ENCODE measurements around the gene LINGO3. TPM values are rescaled to one million over a fixed set of nuclear protein-coding genes. Genes with fewer than 3 reads are reported as not detected.
"Not testable (repeated sequence)": the region's sequence is repeated elsewhere in the genome, so short reads cannot be mapped to it uniquely, and the experiment has no call there.

LINGO3 gene, protein sequence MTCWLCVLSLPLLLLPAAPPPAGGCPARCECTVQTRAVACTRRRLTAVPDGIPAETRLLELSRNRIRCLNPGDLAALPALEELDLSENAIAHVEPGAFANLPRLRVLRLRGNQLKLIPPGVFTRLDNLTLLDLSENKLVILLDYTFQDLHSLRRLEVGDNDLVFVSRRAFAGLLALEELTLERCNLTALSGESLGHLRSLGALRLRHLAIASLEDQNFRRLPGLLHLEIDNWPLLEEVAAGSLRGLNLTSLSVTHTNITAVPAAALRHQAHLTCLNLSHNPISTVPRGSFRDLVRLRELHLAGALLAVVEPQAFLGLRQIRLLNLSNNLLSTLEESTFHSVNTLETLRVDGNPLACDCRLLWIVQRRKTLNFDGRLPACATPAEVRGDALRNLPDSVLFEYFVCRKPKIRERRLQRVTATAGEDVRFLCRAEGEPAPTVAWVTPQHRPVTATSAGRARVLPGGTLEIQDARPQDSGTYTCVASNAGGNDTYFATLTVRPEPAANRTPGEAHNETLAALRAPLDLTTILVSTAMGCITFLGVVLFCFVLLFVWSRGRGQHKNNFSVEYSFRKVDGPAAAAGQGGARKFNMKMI
- total RNA-seq = under 1 TPM; 0.20 to 0.21 TPM

DNA sequence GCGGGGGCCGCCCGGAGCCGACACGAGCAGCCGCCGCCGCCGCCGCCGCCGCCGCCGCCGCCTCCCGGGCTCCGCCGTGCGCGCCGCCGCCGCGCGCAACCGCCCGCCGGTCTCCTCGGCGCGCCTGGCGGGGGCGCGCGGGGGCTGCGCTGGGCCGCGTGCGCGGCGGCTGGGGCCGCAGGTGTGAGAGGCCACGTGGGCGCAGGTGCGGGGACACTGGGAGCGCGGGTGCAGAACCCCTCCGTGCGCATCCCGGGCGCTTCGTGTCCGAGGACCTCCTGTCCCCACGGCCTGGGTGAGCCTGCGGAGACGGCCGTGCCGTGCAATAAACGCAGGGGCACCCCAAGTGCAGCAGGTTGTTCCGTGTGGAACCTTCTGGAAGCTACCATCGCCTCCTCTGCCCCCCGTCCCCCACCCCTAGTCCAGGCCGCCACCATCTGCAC is at the start of gene LINGO3:
Gene LINGO3 (minus strand): TSS at position 41 of the 443 bp plus-strand sequence. CDS start 16,378 bp downstream, outside the sequence.
- Mint-ChIP-seq H3K36me3 (no peaks in the 10 kb centered on the region), H3K27me3 (peaks cover 22 to 28% of the 10 kb centered on the region in 2 donors), H3K4me1 (ENCODE audit: low read depth in 2 of 2) (peaks cover 0 to 3% of the 10 kb centered on the region in 2 donors), H3K27ac (no peak within 1 kb of the TSS), H3K9me3 (no peaks in the 10 kb centered on the region), H3K4me3 (peak within 1 kb of the TSS; percentile 44)
- ATAC-seq = no peak
- no peak for DNase-seq (ENCODE audit: low spot score)

DNA sequence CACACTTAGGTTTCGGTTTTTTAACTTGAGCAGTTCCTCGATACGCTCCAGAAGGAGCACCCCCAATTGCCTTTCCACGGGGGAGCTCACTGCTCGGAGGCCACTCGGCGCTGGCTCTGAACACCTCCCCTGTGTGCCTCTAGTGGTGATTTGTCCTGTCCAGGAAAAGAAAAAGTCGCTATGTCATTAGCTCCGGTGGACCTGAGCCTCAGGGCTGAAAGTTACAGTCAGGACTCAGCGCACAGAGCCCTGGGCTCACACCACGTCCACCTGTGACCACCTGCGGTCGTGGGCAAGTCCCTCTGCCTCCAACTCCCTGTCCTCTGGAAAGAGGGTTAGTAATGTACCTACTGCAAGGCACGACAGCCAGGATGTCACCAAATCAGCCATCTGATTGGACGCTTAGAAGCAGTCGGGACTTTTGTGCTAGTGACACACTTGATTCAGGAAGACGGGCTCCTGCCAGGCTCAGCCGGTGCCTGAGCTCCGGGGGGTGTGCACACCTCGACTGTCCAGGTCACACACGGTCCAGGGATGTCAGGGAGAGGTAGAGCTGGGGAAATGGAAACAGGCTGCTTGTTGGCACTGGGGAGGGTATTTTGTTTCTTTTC is 48.2 kb upstream of the LINGO3 start:
- ATAC-seq = no peak
- Mint-ChIP-seq H3K4me3 (no peak overlapping the region), H3K27ac (no peak overlapping the region), H3K9me3 (no peaks in the 10 kb centered on the region), H3K36me3 (no peaks in the 10 kb centered on the region), H3K4me1 (ENCODE audit: low read depth in 2 of 2) (peaks cover 0 to 3% of the 10 kb centered on the region in 2 donors), H3K27me3 (peaks cover 5 to 6% of the 10 kb centered on the region in 2 donors)
- no peak for DNase-seq (ENCODE audit: low spot score)

DNA sequence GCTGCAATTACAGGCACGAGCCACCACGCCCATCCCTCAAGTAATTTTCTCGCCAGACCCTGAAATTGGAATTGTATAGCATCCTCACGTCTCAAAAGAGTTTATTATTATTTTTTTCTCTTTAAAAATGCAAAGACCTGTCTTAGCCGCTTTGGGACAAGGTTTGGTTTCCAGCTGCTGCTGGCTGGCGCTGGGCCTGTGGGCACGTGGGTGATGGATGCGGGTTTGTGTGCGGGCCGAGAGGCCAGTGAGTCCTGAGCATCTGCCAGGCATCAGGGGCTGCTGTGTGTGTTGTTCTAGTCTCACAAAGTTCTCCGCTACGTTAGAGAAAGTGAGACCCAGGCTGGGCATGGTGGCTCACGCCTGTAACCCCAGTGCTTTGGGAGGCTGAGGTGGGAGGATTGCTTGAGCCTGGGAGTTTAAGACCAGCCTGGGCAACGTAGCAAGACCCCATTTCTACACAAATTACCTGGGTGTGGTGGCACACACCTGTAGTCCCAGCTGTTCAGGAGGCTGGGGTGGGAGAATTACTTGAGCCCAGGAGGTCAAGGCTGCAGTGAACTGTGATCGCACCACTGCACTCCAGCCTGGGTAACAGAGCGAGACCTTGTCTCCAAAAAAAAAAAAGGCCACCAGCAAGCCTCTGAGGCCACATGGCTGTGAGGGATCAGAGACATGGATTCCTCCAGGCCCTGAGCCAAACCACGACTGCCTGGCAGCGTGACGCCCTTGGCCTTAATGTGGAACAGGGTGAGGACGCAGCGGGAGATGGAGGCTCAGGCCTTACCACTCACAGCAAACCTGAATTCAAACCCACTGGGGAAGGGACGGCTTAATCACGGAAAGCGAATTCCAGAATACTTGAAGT is 47.4 kb upstream of the LINGO3 start:
- Mint-ChIP-seq H3K9me3 (no peaks in the 10 kb centered on the region), H3K4me3 (no peak overlapping the region), H3K27ac (no peak overlapping the region), H3K36me3 (no peaks in the 10 kb centered on the region), H3K27me3 (peaks cover under 1% of the 10 kb centered on the region in 2 donors), H3K4me1 (ENCODE audit: low read depth in 2 of 2) (peaks cover 0 to 3% of the 10 kb centered on the region in 2 donors)
- DNase-seq (ENCODE audit: low spot score) (no peak), ATAC-seq (no peak)

DNA sequence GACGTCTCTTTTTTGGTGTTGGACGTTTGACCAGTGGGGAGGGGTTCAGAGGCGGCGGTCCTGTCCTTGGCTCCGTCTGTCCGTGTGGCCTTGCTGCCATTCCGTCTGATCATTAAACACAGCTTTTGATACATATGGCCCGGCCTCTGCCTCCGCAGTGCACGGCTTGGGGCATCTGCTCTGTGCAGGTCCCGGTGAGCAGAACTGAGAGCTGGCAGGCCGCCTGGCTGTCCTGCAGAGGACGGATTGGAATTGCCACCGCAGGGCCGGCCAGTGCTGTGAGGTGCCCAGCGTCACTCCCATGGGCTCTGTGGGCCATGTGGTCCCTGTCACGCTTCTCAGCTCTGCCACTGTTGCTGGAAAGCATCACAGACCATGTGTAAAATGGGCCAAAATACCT is 46.7 kb upstream of the LINGO3 start:
- Mint-ChIP-seq H3K36me3 (no peaks in the 10 kb centered on the region), H3K9me3 (no peaks in the 10 kb centered on the region), H3K27me3 (no peaks in the 10 kb centered on the region), H3K4me1 (ENCODE audit: low read depth in 2 of 2) (peaks cover 0 to 3% of the 10 kb centered on the region in 2 donors), H3K27ac (no peak overlapping the region), H3K4me3 (no peak overlapping the region)
- no peak for ATAC-seq
- no peak for DNase-seq (ENCODE audit: low spot score)

DNA sequence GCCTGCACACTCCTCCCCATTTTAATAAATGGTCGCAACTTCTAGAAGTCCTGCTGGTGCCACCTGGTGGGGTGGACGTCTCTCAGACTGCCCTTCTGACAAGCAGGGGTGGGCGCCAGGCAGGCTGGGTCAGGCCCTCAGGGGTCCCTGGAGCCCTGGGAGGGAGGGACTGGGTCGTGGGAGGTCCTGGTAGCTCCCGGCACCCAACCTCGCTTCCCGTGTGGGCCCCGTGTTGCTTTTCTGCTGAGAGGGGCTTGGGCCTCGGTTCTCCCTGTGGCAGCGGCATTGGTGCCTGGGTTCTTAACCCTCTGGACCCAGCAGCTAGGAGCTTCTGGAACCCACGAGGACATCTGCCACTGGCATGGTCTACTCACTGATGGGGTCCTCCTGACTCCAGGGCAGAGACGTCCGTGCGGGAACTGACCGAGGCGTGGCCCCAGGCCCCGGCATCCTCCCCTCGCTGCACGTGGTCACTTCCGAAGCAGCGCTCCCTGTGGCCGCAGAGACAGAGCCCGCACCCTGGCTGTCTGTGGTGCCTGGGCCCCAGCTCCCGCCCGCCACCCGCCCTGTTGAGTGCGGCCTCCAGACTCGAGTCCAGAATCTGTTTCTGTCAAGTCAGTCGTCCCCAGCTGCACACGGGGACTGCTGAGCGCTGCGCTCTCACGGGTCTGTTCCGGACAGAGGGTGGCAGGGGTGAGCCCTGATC is 46.1 kb upstream of the LINGO3 start:
- no peaks in the 10 kb centered on the region for H3K36me3 Mint-ChIP-seq
- no peak overlapping the region for H3K27ac Mint-ChIP-seq
- no peaks in the 10 kb centered on the region for H3K27me3 Mint-ChIP-seq
- no peak for DNase-seq (ENCODE audit: low spot score)
- peaks cover 0 to 3% of the 10 kb centered on the region in 2 donors for H3K4me1 Mint-ChIP-seq (ENCODE audit: low read depth in 2 of 2)
- H3K4me3 Mint-ChIP-seq = no peak overlapping the region
- ATAC-seq = no peak
- H3K9me3 Mint-ChIP-seq = no peaks in the 10 kb centered on the region

DNA sequence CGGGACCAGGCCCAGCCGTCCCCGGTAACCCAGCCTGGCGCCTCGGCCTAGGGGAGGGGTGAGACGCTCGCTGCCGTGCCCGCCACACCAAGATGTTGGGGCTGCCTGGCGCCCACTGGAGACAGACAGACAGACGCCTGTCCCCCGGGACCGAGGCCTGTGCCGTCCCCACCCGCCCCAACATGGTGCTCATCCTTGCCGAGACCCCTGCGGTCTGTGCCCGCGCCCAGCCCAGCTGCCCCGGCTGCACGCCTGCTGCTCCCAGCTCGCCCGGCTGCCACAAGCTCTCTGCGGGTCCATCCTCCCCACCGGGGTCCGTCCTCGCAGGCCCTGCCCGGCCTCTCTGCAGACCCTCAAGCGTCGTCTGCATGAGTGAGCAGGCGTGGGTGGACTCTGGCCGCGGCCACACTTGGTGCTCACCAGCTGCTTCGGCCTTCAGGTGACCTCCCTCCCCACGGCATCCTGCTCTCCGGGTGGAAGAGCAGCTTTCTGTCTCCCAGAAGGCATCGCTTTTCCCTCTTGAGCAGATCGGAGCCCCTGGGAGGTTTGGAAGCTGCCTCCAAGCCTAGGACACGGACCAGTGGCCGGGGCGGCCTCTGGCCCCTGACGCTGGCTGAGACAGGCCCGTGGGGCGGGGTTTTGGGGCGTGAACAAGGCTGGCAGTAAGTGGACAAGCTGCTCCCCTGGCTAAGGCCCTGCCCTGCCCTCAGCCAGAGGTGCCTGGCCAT is 45.4 kb upstream of the LINGO3 start:
- Mint-ChIP-seq H3K9me3 (no peaks in the 10 kb centered on the region), H3K36me3 (no peaks in the 10 kb centered on the region), H3K4me3 (no peak overlapping the region), H3K27me3 (no peaks in the 10 kb centered on the region), H3K4me1 (ENCODE audit: low read depth in 2 of 2) (peaks cover 0 to 3% of the 10 kb centered on the region in 2 donors), H3K27ac (no peak overlapping the region)
- ATAC-seq (peak in 1 of 2 donors; percentile 23), DNase-seq (ENCODE audit: low spot score) (no peak)

DNA sequence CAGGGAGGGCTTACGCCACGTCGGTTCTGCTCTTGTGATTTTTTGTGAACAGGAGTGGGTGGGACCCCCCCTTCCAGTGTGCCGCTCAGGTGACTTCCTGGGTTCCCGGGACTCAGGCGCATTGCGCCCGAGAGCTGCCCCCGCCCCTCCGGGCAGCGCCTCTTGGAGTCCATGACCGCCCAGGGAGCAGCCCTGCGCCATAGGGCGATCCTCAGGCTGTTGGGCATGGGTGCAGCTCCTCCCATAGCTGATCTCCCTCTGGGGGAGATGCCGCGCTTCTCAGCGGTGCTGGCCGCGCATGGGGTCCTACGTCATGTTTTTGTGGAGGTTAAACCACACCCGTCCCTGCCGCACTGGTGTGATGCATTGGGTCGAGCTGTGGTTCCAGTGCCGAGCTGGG is 44.2 kb upstream of the LINGO3 start:
- Mint-ChIP-seq H3K4me1 (ENCODE audit: low read depth in 2 of 2) (peaks cover 0 to 1% of the 10 kb centered on the region in 2 donors), H3K4me3 (no peak overlapping the region), H3K27ac (no peak overlapping the region), H3K9me3 (no peaks in the 10 kb centered on the region), H3K27me3 (no peaks in the 10 kb centered on the region), H3K36me3 (no peaks in the 10 kb centered on the region)
- DNase-seq (ENCODE audit: low spot score) = no peak
- ATAC-seq = no peak

DNA sequence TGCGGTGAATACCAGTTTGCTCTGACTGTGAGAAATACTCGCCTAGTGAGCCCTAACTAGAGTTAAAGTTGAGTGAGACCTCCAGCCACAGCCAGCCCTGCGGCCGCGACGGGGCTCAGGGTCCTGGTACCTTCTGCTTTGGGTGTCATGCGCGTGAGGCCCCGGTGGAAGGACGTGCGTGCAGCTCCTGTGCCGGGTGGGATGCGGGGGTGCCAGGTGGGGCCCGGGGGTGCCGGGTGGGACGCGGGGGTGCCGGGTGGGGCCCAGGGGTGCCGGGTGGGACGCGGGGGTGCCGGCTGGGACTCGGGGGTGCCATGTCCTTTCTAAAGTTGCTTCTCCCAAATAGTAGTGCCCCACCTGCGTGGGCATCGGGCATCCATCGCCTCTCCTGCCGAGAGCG is 43.6 kb upstream of the LINGO3 start:
- no peaks in the 10 kb centered on the region for H3K9me3 Mint-ChIP-seq
- H3K27me3 Mint-ChIP-seq = no peaks in the 10 kb centered on the region
- no peak overlapping the region for H3K27ac Mint-ChIP-seq
- H3K4me3 Mint-ChIP-seq = no peak overlapping the region
- no peaks in the 10 kb centered on the region for H3K36me3 Mint-ChIP-seq
- no peaks in the 10 kb centered on the region for H3K4me1 Mint-ChIP-seq (ENCODE audit: low read depth in 2 of 2)
- ATAC-seq = no peak
- DNase-seq (ENCODE audit: low spot score) = no peak

DNA sequence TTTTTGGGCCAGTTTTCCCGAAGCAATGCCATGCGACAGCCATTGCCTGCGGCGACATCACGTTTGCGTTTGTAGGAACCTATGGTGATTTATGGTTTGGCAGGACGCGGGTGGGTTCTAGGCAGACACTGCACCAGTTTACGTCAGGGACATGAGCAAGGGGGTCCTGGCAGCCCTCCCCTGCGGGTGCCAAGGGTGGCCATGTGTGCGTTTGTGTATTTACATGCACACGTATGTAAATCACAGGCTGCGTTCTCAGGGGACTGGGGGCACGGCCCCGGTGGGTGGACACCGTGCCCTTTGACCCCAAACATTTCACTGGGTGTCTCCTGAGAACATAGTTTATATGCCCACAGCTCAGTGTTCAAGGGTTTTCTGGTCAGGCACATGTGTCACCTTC is 42.7 kb upstream of the LINGO3 start:
- H3K27ac Mint-ChIP-seq = no peak overlapping the region
- H3K9me3 Mint-ChIP-seq = no peaks in the 10 kb centered on the region

DNA sequence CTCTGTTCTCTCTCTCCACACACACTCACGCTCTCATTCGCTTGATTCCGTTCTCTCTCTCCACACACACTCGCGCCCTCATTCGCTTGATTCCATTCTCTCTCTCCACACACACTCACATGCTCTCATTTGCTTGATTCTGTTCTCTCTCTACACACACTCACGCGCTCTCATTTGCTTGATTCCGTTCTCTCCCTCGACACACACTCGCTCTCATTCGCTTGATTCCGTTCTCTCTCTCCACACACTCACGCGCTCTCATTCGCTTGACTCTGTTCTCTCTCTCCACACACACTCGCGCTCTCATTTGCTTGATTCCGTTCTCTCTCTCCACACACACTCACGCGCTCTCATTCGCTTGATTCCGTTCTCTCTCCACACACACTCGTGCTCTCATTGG is 41.9 kb upstream of the LINGO3 start:
- H3K9me3 Mint-ChIP-seq; DNase-seq (ENCODE audit: low spot score); H3K27ac Mint-ChIP-seq; H3K36me3 Mint-ChIP-seq; H3K4me1 Mint-ChIP-seq (ENCODE audit: low read depth in 2 of 2); ATAC-seq; H3K27me3 Mint-ChIP-seq; H3K4me3 Mint-ChIP-seq: not testable (repeated sequence)

More for the DNA sequence above, 42.7 kb upstream of the LINGO3 start:
- ATAC-seq (no peak), DNase-seq (ENCODE audit: low spot score) (no peak)
- Mint-ChIP-seq H3K36me3 (no peaks in the 10 kb centered on the region), H3K27me3 (no peaks in the 10 kb centered on the region), H3K4me1 (ENCODE audit: low read depth in 2 of 2) (peaks cover 0 to 3% of the 10 kb centered on the region in 2 donors), H3K4me3 (no peak overlapping the region)

DNA sequence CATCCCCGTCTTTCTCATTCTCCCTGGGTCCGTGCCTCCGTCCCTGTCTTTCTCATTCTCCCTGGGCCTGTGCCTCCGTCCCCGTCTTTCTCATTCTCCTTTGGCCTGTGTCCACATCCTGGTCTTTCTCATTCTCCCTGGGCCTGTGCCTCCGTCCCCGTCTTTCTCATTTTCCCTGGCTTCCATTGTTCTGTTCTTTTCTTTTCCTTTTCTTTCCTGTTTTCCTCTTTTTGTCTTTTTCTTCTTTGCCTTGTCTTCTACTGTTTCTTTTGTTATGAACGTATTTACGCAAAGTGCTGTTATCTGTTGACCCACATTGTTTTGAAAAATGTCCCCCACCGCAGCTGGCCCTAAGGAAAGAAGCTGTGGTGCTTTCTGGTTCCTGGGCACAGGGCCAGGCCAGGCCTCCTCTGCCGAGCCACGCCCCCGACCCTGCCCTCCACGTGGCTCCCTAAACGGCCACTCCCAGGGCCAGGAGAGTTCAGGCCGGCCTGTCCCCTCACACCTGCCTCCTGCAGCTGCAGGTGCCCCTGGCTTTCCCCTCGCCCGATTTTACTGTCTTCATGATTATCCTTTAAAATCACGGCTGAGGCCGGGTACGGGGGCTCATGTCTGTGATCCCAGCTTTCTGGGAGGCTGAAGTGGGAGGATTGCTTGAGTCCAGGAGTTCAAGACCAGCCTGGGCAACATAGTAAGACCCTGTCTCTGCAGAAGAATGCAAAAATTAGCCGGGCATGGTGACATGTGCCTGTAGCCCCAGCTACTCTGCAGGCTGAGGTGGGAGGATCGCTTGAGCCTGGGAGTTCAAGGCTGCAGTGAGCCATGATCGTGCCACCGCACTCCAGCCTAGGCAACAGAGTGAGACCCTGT is 38.1 kb upstream of the LINGO3 start:
- peaks cover 0 to 3% of the 10 kb centered on the region in 2 donors for H3K4me1 Mint-ChIP-seq (ENCODE audit: low read depth in 2 of 2)
- no peak overlapping the region for H3K4me3 Mint-ChIP-seq
- DNase-seq (ENCODE audit: low spot score) (no peak), ATAC-seq (no peak)
- no peaks in the 10 kb centered on the region for H3K36me3 Mint-ChIP-seq
- no peak overlapping the region for H3K27ac Mint-ChIP-seq
- no peaks in the 10 kb centered on the region for H3K27me3 Mint-ChIP-seq
- no peaks in the 10 kb centered on the region for H3K9me3 Mint-ChIP-seq

DNA sequence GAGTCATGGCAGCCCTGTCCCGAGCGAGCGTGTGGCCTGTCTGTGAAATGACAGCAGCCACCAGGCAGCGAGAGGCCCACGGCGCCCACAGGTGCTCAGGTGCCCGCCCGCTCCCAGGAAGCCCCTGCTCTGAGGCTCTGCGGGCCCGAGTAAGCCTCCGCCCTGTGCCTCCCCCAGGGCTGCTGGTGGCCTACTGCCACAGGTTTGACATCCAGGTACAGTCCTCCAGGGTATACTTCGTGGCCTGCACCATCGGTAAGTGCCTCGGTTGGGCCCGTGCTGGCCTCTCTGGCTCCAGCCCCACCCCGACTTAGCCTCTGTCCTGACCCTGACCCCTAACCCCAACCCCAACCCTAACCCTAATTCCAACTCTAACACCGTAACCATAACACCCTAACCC is 37.1 kb upstream of the LINGO3 start:
- no peaks in the 10 kb centered on the region for H3K27me3 Mint-ChIP-seq
- peaks cover 0 to 3% of the 10 kb centered on the region in 2 donors for H3K4me1 Mint-ChIP-seq (ENCODE audit: low read depth in 2 of 2)
- no peak overlapping the region for H3K4me3 Mint-ChIP-seq
- no peak overlapping the region for H3K27ac Mint-ChIP-seq
- DNase-seq (ENCODE audit: low spot score) (no peak), ATAC-seq (no peak)
- no peaks in the 10 kb centered on the region for H3K36me3 Mint-ChIP-seq
- no peaks in the 10 kb centered on the region for H3K9me3 Mint-ChIP-seq

Measured in natural killer cell treated with Interleukin-12 subunit alpha and Interleukin-12 subunit beta and Interleukin-15 and Interleukin-18, amount 100 ng/mL, for 72 hours (primary cell).